SU-DHL-6 (cell line): Measurements from ENCODE around the gene KIFC3.

Source experiments
- EZH2phosphoT487 ChIP-seq: fragments of 200-600 bp; sonication (generic), shearing (Covaris generic); conservative IDR thresholded peaks from 2 replicates; pipeline ENCODE4 v1.6.1; 2018; ENCODE audit warnings: mild to moderate bottlenecking, antibody characterized with exemption, low read length, moderate library complexity, mixed read lengths
- TF ChIP-seq, protein P1 (sequence below): fragments of 200-600 bp; sonication (generic); IDR thresholded peaks from one replicate; pipeline ENCODE4 v1.5.1; 2017; ENCODE audit warnings: antibody characterized with exemption, mild to moderate bottlenecking, low read length, moderate library complexity; ENCODE audit not compliant: insufficient read depth, poor library complexity, severe bottlenecking

DNA sequence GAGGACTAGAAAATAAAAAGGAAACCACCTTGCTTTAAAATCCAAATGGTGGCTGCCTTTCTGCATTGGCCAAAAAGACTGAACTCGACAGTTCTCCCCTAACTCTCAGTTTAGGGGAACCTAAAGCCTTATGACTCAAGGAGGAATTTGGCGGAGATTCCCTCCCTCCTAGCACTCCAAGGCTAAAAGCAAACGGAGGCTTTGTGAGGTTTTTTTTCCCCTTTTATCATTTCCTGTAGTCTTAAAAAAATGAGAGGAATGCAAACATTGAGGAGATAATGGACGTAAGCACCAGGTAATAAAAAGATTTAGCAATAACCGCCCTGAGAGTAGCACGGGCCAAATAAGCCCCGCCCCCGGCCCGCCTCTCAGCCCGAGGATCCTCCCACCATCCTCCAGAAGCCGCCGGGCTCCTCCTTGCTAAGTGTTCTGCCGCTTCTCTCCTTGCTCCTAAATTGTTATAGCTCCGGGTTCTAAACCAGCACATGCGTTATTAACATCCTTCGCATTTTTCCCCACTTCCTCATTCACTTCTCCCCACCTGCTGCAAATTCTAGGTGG, 5.8 kb upstream of the KIFC3 start:
- TF ChIP-seq, protein P1, sequence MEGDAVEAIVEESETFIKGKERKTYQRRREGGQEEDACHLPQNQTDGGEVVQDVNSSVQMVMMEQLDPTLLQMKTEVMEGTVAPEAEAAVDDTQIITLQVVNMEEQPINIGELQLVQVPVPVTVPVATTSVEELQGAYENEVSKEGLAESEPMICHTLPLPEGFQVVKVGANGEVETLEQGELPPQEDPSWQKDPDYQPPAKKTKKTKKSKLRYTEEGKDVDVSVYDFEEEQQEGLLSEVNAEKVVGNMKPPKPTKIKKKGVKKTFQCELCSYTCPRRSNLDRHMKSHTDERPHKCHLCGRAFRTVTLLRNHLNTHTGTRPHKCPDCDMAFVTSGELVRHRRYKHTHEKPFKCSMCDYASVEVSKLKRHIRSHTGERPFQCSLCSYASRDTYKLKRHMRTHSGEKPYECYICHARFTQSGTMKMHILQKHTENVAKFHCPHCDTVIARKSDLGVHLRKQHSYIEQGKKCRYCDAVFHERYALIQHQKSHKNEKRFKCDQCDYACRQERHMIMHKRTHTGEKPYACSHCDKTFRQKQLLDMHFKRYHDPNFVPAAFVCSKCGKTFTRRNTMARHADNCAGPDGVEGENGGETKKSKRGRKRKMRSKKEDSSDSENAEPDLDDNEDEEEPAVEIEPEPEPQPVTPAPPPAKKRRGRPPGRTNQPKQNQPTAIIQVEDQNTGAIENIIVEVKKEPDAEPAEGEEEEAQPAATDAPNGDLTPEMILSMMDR, result no peak
- no peak for TF ChIP-seq EZH2phosphoT487
